KMS-11 (cell line): ENCODE measurements around the gene COL25A1.

Experiments
- H2AFZ ChIP-seq: fragments of 200-600 bp; sonication (generic); 2 replicates; pipeline ENCODE4 v1.6.1; 2016; ENCODE audit warnings: antibody characterized with exemption, mixed run types, low read depth
- H3K27ac ChIP-seq: fragments of 200-600 bp; sonication (generic); 2 replicates; pipeline ENCODE4 v1.6.1; 2016; ENCODE audit warnings: mild to moderate bottlenecking, mixed run types
- H3K27me3 ChIP-seq: fragments of 200-600 bp; sonication (generic); 2 replicates; pipeline ENCODE4 v1.6.1; 2017; ENCODE audit warnings: mild to moderate bottlenecking, low read depth, mixed run types, moderate library complexity; ENCODE audit not compliant: insufficient read depth
- H3K36me3 ChIP-seq: fragments of 200-600 bp; sonication (generic); 2 replicates; pipeline ENCODE4 v1.6.1; 2017; ENCODE audit warnings: mild to moderate bottlenecking, mixed run types; ENCODE audit not compliant: insufficient read depth
- H3K4me1 ChIP-seq: fragments of 200-600 bp; sonication (generic); 2 replicates; pipeline ENCODE4 v1.6.1; 2016; ENCODE audit warnings: mild to moderate bottlenecking, low read depth, mixed run types; ENCODE audit not compliant: poor library complexity, severe bottlenecking
- H3K4me2 ChIP-seq: fragments of 200-600 bp; sonication (generic); 2 replicates; pipeline ENCODE4 v1.7.0; 2016; ENCODE audit warnings: mild to moderate bottlenecking, mixed run types
- H3K4me3 ChIP-seq: fragments of 200-600 bp; sonication (generic); IDR thresholded peaks from 2 replicates; pipeline ENCODE4 v1.6.1; 2017; ENCODE audit warnings: low read depth, low read length, mixed read lengths; ENCODE audit not compliant: insufficient read depth
- H3K79me2 ChIP-seq: fragments of 200-600 bp; sonication (generic); 2 replicates; pipeline ENCODE4 v1.6.1; 2016; ENCODE audit warnings: low read depth, mixed run types; ENCODE audit not compliant: insufficient read depth
- H3K9ac ChIP-seq: fragments of 200-600 bp; sonication (generic); 2 replicates; pipeline ENCODE4 v1.6.1; 2016; ENCODE audit warnings: mild to moderate bottlenecking, mixed run types
- H4K20me1 ChIP-seq: fragments of 200-600 bp; sonication (generic); 2 replicates; pipeline ENCODE4 v1.6.1; 2016; ENCODE audit warnings: mild to moderate bottlenecking, mixed run types; ENCODE audit not compliant: insufficient read depth
- TF ChIP-seq, protein P1 (sequence below): fragments of 200-600 bp; sonication (generic); conservative IDR thresholded peaks from 2 replicates; pipeline ENCODE4 v1.6.1; 2017; ENCODE audit warnings: low read depth, mild to moderate bottlenecking, antibody characterized with exemption, low read length, moderate library complexity, mixed read lengths

The COL25A1 gene

DNA sequence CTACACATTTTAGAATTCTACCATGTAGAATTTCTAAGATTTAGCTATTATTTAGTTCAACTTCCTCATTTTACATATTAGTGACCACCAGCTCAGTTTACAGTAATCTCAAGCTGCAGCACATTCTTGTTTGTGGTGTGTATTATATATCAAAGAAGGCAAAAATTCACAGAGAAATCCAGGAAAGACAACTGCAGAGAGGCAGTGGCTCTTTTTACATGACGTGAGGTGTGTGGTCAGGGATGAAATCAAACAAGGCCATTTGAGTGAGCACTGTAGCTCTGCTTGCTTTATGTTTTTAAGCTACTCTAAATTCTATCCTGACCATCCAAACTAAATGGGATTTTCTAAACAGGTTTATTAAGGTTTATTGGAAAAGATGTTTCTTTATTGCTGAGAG is 71.1 kb downstream of the COL25A1 start:
- H2AFZ ChIP-seq, result no peak overlapping the region

GRCh38 chr4:109229028-109229427 is 73.4 kb downstream of the COL25A1 start:
- TF ChIP-seq, protein P1, sequence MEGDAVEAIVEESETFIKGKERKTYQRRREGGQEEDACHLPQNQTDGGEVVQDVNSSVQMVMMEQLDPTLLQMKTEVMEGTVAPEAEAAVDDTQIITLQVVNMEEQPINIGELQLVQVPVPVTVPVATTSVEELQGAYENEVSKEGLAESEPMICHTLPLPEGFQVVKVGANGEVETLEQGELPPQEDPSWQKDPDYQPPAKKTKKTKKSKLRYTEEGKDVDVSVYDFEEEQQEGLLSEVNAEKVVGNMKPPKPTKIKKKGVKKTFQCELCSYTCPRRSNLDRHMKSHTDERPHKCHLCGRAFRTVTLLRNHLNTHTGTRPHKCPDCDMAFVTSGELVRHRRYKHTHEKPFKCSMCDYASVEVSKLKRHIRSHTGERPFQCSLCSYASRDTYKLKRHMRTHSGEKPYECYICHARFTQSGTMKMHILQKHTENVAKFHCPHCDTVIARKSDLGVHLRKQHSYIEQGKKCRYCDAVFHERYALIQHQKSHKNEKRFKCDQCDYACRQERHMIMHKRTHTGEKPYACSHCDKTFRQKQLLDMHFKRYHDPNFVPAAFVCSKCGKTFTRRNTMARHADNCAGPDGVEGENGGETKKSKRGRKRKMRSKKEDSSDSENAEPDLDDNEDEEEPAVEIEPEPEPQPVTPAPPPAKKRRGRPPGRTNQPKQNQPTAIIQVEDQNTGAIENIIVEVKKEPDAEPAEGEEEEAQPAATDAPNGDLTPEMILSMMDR, result no peak
- H3K27ac ChIP-seq, result no peak overlapping the region
- H2AFZ ChIP-seq, result no peak overlapping the region
- no peak overlapping the region for H3K9ac ChIP-seq
- no peaks in the 10 kb centered on the region for H3K27me3 ChIP-seq
- no peaks in the 10 kb centered on the region for H3K4me1 ChIP-seq
- H3K36me3 ChIP-seq, result no peaks in the 10 kb centered on the region
- no peaks in the 10 kb centered on the region for H3K79me2 ChIP-seq
- H3K4me3 ChIP-seq, result no peak overlapping the region
- no peak overlapping the region for H3K4me2 ChIP-seq
- H4K20me1 ChIP-seq, result no peaks in the 10 kb centered on the region

More for the DNA sequence above, 71.1 kb downstream of the COL25A1 start:
- H3K4me3 ChIP-seq, result no peak overlapping the region
- H3K4me1 ChIP-seq, result peaks cover 3% of the 10 kb centered on the region
- H3K4me2 ChIP-seq, result no peak overlapping the region
- no peaks in the 10 kb centered on the region for H3K27me3 ChIP-seq
- no peaks in the 10 kb centered on the region for H3K36me3 ChIP-seq
- TF ChIP-seq, protein P1, result no peak
- no peak overlapping the region for H3K9ac ChIP-seq
- H4K20me1 ChIP-seq, result no peaks in the 10 kb centered on the region
- no peak overlapping the region for H3K27ac ChIP-seq
- no peaks in the 10 kb centered on the region for H3K79me2 ChIP-seq

GRCh38 chr4:109218288-109218687 is 84.2 kb downstream of the COL25A1 start:
- H3K9ac ChIP-seq, result no peak overlapping the region
- no peak overlapping the region for H2AFZ ChIP-seq
- H3K4me1 ChIP-seq, result no peaks in the 10 kb centered on the region
- H3K79me2 ChIP-seq, result no peaks in the 10 kb centered on the region
- no peak overlapping the region for H3K4me2 ChIP-seq
- no peak overlapping the region for H3K4me3 ChIP-seq
- no peaks in the 10 kb centered on the region for H3K36me3 ChIP-seq
- no peaks in the 10 kb centered on the region for H4K20me1 ChIP-seq
- H3K27ac ChIP-seq, result no peak overlapping the region
- no peaks in the 10 kb centered on the region; the same call in 1 of the 2 replicates for H3K27me3 ChIP-seq
- TF ChIP-seq, protein P1, result no peak

GRCh38 chr4:109216085-109216696 is 86.3 kb downstream of the COL25A1 start:
- Histone ChIP-seq H3K27ac (no peak overlapping the region), H3K4me3 (no peak overlapping the region), H2AFZ (no peak overlapping the region), H4K20me1 (no peaks in the 10 kb centered on the region), H3K36me3 (no peaks in the 10 kb centered on the region), H3K4me2 (no peak overlapping the region), H3K4me1 (no peaks in the 10 kb centered on the region), H3K79me2 (no peaks in the 10 kb centered on the region), H3K9ac (no peak overlapping the region), H3K27me3 (no peaks in the 10 kb centered on the region; the same call in 1 of the 2 replicates)
- TF ChIP-seq, protein P1, result no peak
